SK-N-MC (cell line): Measurements from ENCODE around the gene NCOA4.

ENCODE experiments used
- EZH2 ChIP-seq: fragments of 200-600 bp; sonication (generic); IDR thresholded peaks from one replicate; pipeline ENCODE4 v1.6.1; 2017; ENCODE audit warnings: antibody characterized with exemption
- FOXP2 ChIP-seq: optimal IDR thresholded peaks from 2 replicates; pipeline ENCODE3; 2011; ENCODE audit warnings: mild to moderate bottlenecking, moderate library complexity; ENCODE audit not compliant: insufficient read depth; ENCODE audit errors: extremely low read length, control extremely low read depth
- POLR2AphosphoS5 ChIP-seq: IDR thresholded peaks from 2 replicates; pipeline ENCODE4 v1.6.1; 2012; ENCODE audit warnings: mild to moderate bottlenecking, low read depth, low read length, borderline replicate concordance

DNA sequence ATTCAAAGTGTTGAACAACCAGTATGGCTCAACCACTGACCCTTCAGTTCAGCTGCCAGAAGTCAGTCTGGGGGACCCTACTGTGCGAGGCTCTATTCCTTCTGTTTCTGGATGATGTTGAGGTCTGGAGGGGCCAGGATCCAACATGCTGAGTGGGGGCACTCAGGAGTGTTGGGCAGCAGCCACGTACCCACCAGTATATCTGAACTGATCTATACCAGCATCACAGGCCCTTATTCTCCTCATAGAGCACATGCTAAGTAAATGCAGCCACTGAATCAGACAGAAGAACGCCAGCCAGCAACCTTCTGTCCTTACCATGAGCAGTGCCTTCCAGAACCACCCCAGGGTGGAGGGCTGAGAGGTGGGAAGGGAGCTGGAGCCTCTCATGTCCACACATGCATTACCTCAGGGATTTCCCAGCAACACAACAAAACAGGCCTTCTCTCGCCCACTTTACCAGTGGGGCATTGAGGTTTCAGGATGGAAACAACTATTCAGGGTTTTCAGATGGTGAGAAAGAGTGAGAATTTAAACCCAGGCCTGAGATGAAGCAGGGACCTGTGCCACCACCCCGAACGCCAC is 22.5 kb upstream of the NCOA4 start:
- TF ChIP-seq POLR2AphosphoS5, result no peak
- no peak for TF ChIP-seq EZH2
- TF ChIP-seq FOXP2, result no peak
